SK-N-SH (cell line): Measurements from ENCODE around the gene ZBTB7A. TPM values are rescaled to one million over a fixed set of nuclear protein-coding genes. Genes with fewer than 3 reads are reported as not detected.

Source experiments
- CTCF ChIA-PET: fragments of 300-600, 350-600 bp; formaldehyde crosslinking; extraction: SDS; loops from one replicate; lab custom pipeline; 2021; lab: Yijun Ruan, JAX
- POLR2A ChIA-PET: fragments of 350-600 bp; sonication (Branson Sonifier 250); formaldehyde crosslinking; extraction: SDS; loops from one replicate; lab custom pipeline; 2020; ENCODE audit warnings: antibody characterized with exemption, inconsistent platforms; lab: Yijun Ruan, JAX
- DNase-seq: peaks from one replicate; pipeline ENCODE4 v3.0.0; 2012
- H2AFZ ChIP-seq: fragments of 200-600 bp; sonication (generic); 2 replicates; pipeline ENCODE4 v1.8.1; 2016; ENCODE audit warnings: antibody characterized with exemption, mild to moderate bottlenecking, low read depth
- H3F3A ChIP-seq: fragments of 200-600 bp; sonication (generic); replicated peaks from 2 replicates; pipeline ENCODE3; 2016; ENCODE audit warnings: antibody characterized with exemption, mild to moderate bottlenecking; ENCODE audit not compliant: insufficient read depth
- H3K27ac ChIP-seq, 2 experiments: fragments of 200-500 bp in 1 of 2; fragments of 200-600 bp in 1 of 2; sonication (Bioruptor generic) in 1 of 2; sonication (generic), shearing (Covaris generic) in 1 of 2; 2 replicates each; pipeline versions ENCODE4 v1.5.1 to v1.6.1; 2014 to 2016; ENCODE audit warnings: low read depth in 2 of 2, inconsistent platforms in 1 of 2, low read length in 1 of 2, mild to moderate bottlenecking in 1 of 2, mixed read lengths in 1 of 2
- H3K27me3 ChIP-seq: fragments of 200-600 bp; sonication (generic), shearing (Covaris generic); 2 replicates; pipeline ENCODE4 v1.6.1; 2016; ENCODE audit warnings: mixed run types; ENCODE audit not compliant: insufficient read depth
- H3K36me3 ChIP-seq, 2 experiments: fragments of 200-500 bp in 1 of 2; fragments of 200-600 bp in 1 of 2; sonication (Bioruptor generic) in 1 of 2; sonication (generic) in 1 of 2; replicated peaks in 1 of 2; 2 replicates each; pipeline versions ENCODE3 to v1.5.1; 2014 to 2016; ENCODE audit warnings: low read length in 1 of 2, mild to moderate bottlenecking in 1 of 2; ENCODE audit not compliant: insufficient read depth in 2 of 2, control insufficient read depth in 1 of 2
- H3K4me1 ChIP-seq, 2 experiments: fragments of 200-500 bp in 1 of 2; fragments of 200-600 bp in 1 of 2; sonication (Bioruptor generic) in 1 of 2; sonication (generic), shearing (Covaris generic) in 1 of 2; 2 replicates each; pipeline versions ENCODE4 v1.5.1 to v1.6.1; 2014 to 2016; ENCODE audit warnings: low read depth in 1 of 2, low read length in 1 of 2, mixed run types in 1 of 2; ENCODE audit not compliant: insufficient read depth in 2 of 2, control insufficient read depth in 1 of 2
- H3K4me2 ChIP-seq: fragments of 200-600 bp; sonication (generic), shearing (Covaris generic); 2 replicates; pipeline ENCODE4 v1.6.1; 2017; ENCODE audit warnings: mixed run types
- H3K4me3 ChIP-seq, 2 experiments: fragments of 200-500 bp in 1 of 2; fragments of 200-600 bp in 1 of 2; sonication (Bioruptor generic) in 1 of 2; sonication (generic), shearing (Covaris generic) in 1 of 2; 2 replicates each; pipeline versions ENCODE4 v1.5.1 to v1.8.1; 2014 to 2016; ENCODE audit warnings: low read depth in 2 of 2, inconsistent platforms in 1 of 2, low read length in 1 of 2, mild to moderate bottlenecking in 1 of 2, mixed read lengths in 1 of 2, moderate library complexity in 1 of 2
- H3K79me2 ChIP-seq: fragments of 200-600 bp; sonication (generic); 2 replicates; pipeline ENCODE4 v1.8.1; 2017; ENCODE audit warnings: mild to moderate bottlenecking; ENCODE audit not compliant: insufficient read depth
- H3K9ac ChIP-seq: fragments of 200-600 bp; sonication (generic); 2 replicates; pipeline ENCODE4 v1.6.1; 2017; ENCODE audit warnings: mixed run types
- H3K9me2 ChIP-seq: fragments of 200-600 bp; sonication (generic); 2 replicates; pipeline ENCODE4 v1.6.1; 2017; ENCODE audit warnings: mixed run types
- H3K9me3 ChIP-seq: fragments of 200-600 bp; sonication (generic); 2 replicates; pipeline ENCODE4 v1.6.1; 2017; ENCODE audit warnings: mixed run types, mild to moderate bottlenecking, moderate library complexity
- H4K20me1 ChIP-seq: fragments of 200-600 bp; sonication (generic); 2 replicates; pipeline ENCODE4 v1.6.1; 2017; ENCODE audit warnings: mild to moderate bottlenecking, mixed run types; ENCODE audit not compliant: insufficient read depth
- CHD2 ChIP-seq: fragments of 150-350 bp; IDR thresholded peaks from 2 replicates; pipeline ENCODE4 v1.6.1; 2018; ENCODE audit warnings: low read length; ENCODE audit not compliant: partially characterized antibody
- CTCF ChIP-seq: fragments of 200-600 bp; sonication (generic); IDR thresholded peaks from 2 replicates; pipeline ENCODE4 v1.6.1; 2017; ENCODE audit warnings: antibody characterized with exemption, mild to moderate bottlenecking, moderate library complexity
- ELF1 ChIP-seq: IDR thresholded peaks from 2 replicates; pipeline ENCODE4 v1.4.0; 2012
- FOSL2 ChIP-seq: IDR thresholded peaks from 2 replicates; pipeline ENCODE4 v1.4.0; 2012; ENCODE audit warnings: low read depth, mild to moderate bottlenecking, moderate library complexity, borderline replicate concordance
- GABPA ChIP-seq: IDR thresholded peaks from 2 replicates; pipeline ENCODE4 v1.4.0; 2012; ENCODE audit warnings: low read depth, mild to moderate bottlenecking
- GATA2 ChIP-seq: sonication (generic); formaldehyde crosslinking; IDR thresholded peaks from 2 replicates; pipeline ENCODE4 v1.5.0; 2020; ENCODE audit warnings: mild to moderate bottlenecking, missing genetic modification reagents
- MAX ChIP-seq: IDR thresholded peaks from 2 replicates; pipeline ENCODE4 v1.4.0; 2012; ENCODE audit warnings: low read depth
- MEF2A ChIP-seq: IDR thresholded peaks from 2 replicates; pipeline ENCODE4 v1.4.0; 2012; ENCODE audit warnings: low read depth, borderline replicate concordance
- MXI1 ChIP-seq: IDR thresholded peaks from 2 replicates; pipeline ENCODE4 v1.6.1; 2012; ENCODE audit warnings: mild to moderate bottlenecking, low read depth, low read length, improper control_type of control experiment
- NFIC ChIP-seq: IDR thresholded peaks from 2 replicates; pipeline ENCODE4 v1.4.0; 2012; ENCODE audit warnings: borderline replicate concordance
- NRF1 ChIP-seq: IDR thresholded peaks from 2 replicates; pipeline ENCODE4 v1.6.1; 2012; ENCODE audit warnings: low read depth, mild to moderate bottlenecking, low read length
- RAD21 ChIP-seq: IDR thresholded peaks from 2 replicates; pipeline ENCODE4 v1.6.1; 2012; ENCODE audit warnings: mild to moderate bottlenecking, low read length
- SMC3 ChIP-seq: IDR thresholded peaks from 2 replicates; pipeline ENCODE4 v1.6.1; 2012; ENCODE audit warnings: low read depth, low read length, improper control_type of control experiment
- TEAD4 ChIP-seq: IDR thresholded peaks from 2 replicates; pipeline ENCODE4 v1.4.0; 2012; ENCODE audit warnings: mild to moderate bottlenecking, borderline replicate concordance; ENCODE audit not compliant: insufficient read depth
- YY1 ChIP-seq: IDR thresholded peaks from 2 replicates; pipeline ENCODE4 v1.4.0; 2012; ENCODE audit warnings: low read depth, mild to moderate bottlenecking
- ZBTB33 ChIP-seq: IDR thresholded peaks from 2 replicates; pipeline ENCODE4 v1.4.0; 2012; ENCODE audit warnings: low read depth, borderline replicate concordance
- WGBS: methylation state at CpG from one replicate; pipeline ENCODE4 v1.1.6; 2017; ENCODE audit warnings: low lambda C conversion rate; 5-methylcytosine and 5-hydroxymethylcytosine counted together
- polyA plus RNA-seq, 3 experiments: library from polyadenylated mRNA; depleted of rRNA; stranded (reverse); fragments of >200 nt; gene quantifications; 2 replicates each; pipeline ENCODE4 v1.2.3, GENCODE V29; 2012
- TF ChIP-seq, protein P1 (sequence below): IDR thresholded peaks from 2 replicates; pipeline ENCODE4; 2012
- TF ChIP-seq, protein P2 (sequence below): fragments of 150-350 bp; IDR thresholded peaks from 2 replicates; pipeline ENCODE4 v1.6.1; 2017; ENCODE audit warnings: antibody characterized with exemption, low read length, low read depth, borderline replicate concordance

Gene ZBTB7A
- polyA plus RNA-seq, 1 of the 3 experiments (the other 2 are of a cell fraction) = 7.4 TPM

DNA sequence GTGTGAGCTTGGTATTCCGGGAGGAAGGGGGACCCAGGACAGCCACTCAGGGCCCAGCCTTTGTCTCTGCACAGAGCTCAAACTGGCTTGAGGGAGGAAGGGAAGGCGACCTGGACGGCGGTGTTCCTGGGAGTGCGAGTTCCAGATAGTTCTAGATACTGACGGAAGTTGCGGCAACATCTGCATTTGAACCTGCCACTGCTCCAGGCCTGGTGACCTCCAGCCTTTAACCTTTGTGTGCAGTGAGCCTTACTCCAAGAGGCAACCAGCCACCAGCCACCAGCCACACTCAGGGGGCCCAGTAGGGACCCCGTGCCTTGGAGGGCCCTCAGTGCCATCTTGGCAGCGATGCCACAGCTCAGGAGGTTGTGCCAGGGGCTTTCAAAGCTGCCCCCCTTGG is 15.5 kb upstream of the ZBTB7A start (continued):
- TF ChIP-seq CHD2 (no peak), TEAD4 (no peak), ELF1 (no peak), YY1 (no peak)
- TF ChIP-seq, protein P1, sequence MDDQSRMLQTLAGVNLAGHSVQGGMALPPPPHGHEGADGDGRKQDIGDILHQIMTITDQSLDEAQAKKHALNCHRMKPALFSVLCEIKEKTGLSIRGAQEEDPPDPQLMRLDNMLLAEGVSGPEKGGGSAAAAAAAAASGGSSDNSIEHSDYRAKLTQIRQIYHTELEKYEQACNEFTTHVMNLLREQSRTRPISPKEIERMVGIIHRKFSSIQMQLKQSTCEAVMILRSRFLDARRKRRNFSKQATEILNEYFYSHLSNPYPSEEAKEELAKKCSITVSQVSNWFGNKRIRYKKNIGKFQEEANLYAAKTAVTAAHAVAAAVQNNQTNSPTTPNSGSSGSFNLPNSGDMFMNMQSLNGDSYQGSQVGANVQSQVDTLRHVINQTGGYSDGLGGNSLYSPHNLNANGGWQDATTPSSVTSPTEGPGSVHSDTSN = no peak

- Histone ChIP-seq H3K4me3 (no peak overlapping the region), H3K36me3 (no peaks in the 10 kb centered on the region), H3K9me3 (no peaks in the 10 kb centered on the region), H3F3A (no peaks in the 10 kb centered on the region), H3K79me2 (no peaks in the 10 kb centered on the region), H3K4me1 (no peaks in the 10 kb centered on the region), H3K27me3 (no peaks in the 10 kb centered on the region)
- DNase-seq = no peak
- WGBS = 28% methylated on average over 2 of the region's 2 CpGs
- TF ChIP-seq SMC3 (no peak), ELF1 (no peak), RAD21 (no peak), GATA2 (CRISPR knock-in tag) (no peak), MAX (no peak), NRF1 (no peak), GABPA (no peak), MXI1 (no peak), CTCF (no peak), NFIC (no peak), FOSL2 (no peak), CHD2 (no peak), ZBTB33 (no peak), MEF2A (no peak)
- TF ChIP-seq, protein P2, sequence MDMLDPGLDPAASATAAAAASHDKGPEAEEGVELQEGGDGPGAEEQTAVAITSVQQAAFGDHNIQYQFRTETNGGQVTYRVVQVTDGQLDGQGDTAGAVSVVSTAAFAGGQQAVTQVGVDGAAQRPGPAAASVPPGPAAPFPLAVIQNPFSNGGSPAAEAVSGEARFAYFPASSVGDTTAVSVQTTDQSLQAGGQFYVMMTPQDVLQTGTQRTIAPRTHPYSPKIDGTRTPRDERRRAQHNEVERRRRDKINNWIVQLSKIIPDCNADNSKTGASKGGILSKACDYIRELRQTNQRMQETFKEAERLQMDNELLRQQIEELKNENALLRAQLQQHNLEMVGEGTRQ = no peak
- TF ChIP-seq, protein P1 = no peak
- TF ChIP-seq, all 33 proteins: peak for 0
- CTCF ChIA-PET = interaction anchor here (2.1 kb wide), 1 partner anchor 96 kb away, joined by 6 read pairs; the partner anchor contains the start of gene EEF2
- no peaks in the 10 kb centered on the region for H3K9me2 ChIP-seq
- H3K27ac ChIP-seq = no peak overlapping the region
- H3K4me2 ChIP-seq = no peak overlapping the region
- POLR2A ChIA-PET = interaction anchor here (1.4 to 1.6 kb wide), 2 partner anchors 10 to 13 kb away, joined by 3 read pairs; no protein-coding TSS in a partner anchor
- H2AFZ ChIP-seq = no peak overlapping the region
- H4K20me1 ChIP-seq = no peaks in the 10 kb centered on the region
- no peak overlapping the region for H3K9ac ChIP-seq
These were observed 14.9 kb upstream of the ZBTB7A start for GRCh38 chr19:4081441-4082129.
